ENCODE measurements around the gene COL25A1.

DNA sequence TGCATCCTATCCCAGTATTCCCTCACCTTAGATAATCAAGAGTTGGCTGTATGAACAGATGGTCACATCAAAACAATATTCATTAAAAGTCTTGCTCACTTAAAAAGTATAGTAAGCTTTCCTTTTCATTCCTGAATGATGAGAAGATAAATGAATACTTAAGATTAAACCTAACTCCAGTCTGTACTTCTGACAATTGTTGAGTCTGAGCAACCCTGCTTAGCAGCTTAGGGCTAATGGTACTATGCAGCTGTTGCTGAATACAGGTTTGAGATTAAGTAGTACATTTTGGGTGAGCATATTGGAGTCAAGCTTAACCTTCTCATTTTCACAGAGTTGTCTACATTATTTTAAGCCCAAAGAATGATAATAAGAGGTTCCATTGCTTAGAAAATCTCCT is 417.9 kb downstream of the COL25A1 start:
- TF ChIP-seq POLR2A (IDR thresholded peaks at IDR 0.05; ENCODE audit: low read depth, low read length) (no peak), POLR2AphosphoS5 (IDR thresholded peaks at IDR 0.05; ENCODE audit: low read depth, low read length) (no peak), TAF1 (IDR thresholded peaks at IDR 0.05; ENCODE audit: borderline replicate concordance, low read depth, low read length) (no peak)

Measured in GM12892 (cell line).